H9 (cell line): ENCODE data around the gene DENND1A. TPM values are rescaled to one million over a fixed set of nuclear protein-coding genes. Genes with fewer than 3 reads are reported as not detected.

Source experiments
- DNase-seq: peaks from one replicate; pipeline ENCODE4 v3.0.0-alpha.2; 2017
- H2AFZ ChIP-seq: one replicate; pipeline ENCODE4 v1.6.1; 2013; ENCODE audit warnings: mild to moderate bottlenecking, low read length, control low read depth, moderate library complexity
- H2AK5ac ChIP-seq: 2 replicates; pipeline ENCODE4 v1.6.1; 2013; ENCODE audit warnings: low read length, control low read depth, mixed read lengths; ENCODE audit not compliant: insufficient read length
- H2BK120ac ChIP-seq: one replicate; pipeline ENCODE4 v1.6.1; 2013; ENCODE audit warnings: low read depth, mild to moderate bottlenecking, low read length, control low read depth, inconsistent platforms; ENCODE audit not compliant: poor library complexity, severe bottlenecking
- H2BK12ac ChIP-seq: 2 replicates; pipeline ENCODE4 v1.6.1; 2013; ENCODE audit warnings: low read length, control low read depth, mixed read lengths, low read depth; ENCODE audit not compliant: insufficient read length
- H2BK15ac ChIP-seq: 2 replicates; pipeline ENCODE4 v1.6.1; 2013; ENCODE audit warnings: low read depth, low read length, control low read depth
- H2BK20ac ChIP-seq: one replicate; pipeline ENCODE4 v1.6.1; 2013; ENCODE audit warnings: low read depth, mild to moderate bottlenecking, low read length, control low read depth, inconsistent platforms; ENCODE audit not compliant: poor library complexity, severe bottlenecking
- H2BK5ac ChIP-seq: 2 replicates; pipeline ENCODE4 v1.6.1; 2013; ENCODE audit warnings: low read length, control low read depth, mixed read lengths; ENCODE audit not compliant: insufficient read length
- H3K14ac ChIP-seq: 2 replicates; pipeline ENCODE4 v1.6.1; 2013; ENCODE audit warnings: low read length, control low read depth; ENCODE audit not compliant: insufficient read depth
- H3K18ac ChIP-seq: 2 replicates; pipeline ENCODE4 v1.6.1; 2013; ENCODE audit warnings: low read depth, mild to moderate bottlenecking, mixed read lengths, low read length, control low read depth; ENCODE audit not compliant: insufficient read length
- H3K23ac ChIP-seq: 2 replicates; pipeline ENCODE4 v1.6.1; 2013; ENCODE audit warnings: low read length, control low read depth, mixed read lengths, low read depth; ENCODE audit not compliant: insufficient read length
- H3K23me2 ChIP-seq: 2 replicates; pipeline ENCODE4 v1.6.1; 2013; ENCODE audit warnings: low read depth, mild to moderate bottlenecking, mixed read lengths, low read length, control low read depth; ENCODE audit not compliant: insufficient read length, poor library complexity, severe bottlenecking
- H3K27ac ChIP-seq: 2 replicates; pipeline ENCODE4 v1.5.1; 2013; ENCODE audit warnings: low read length, control low read depth, mixed read lengths, low read depth; ENCODE audit not compliant: insufficient read length
- H3K27me3 ChIP-seq: 2 replicates; pipeline ENCODE4 v1.6.1; 2013; ENCODE audit warnings: low read length, control low read depth, inconsistent platforms; ENCODE audit not compliant: insufficient read depth
- H3K4ac ChIP-seq: 2 replicates; pipeline ENCODE4 v1.6.1; 2013; ENCODE audit warnings: low read depth, mild to moderate bottlenecking, control low read depth, inconsistent platforms, low read length, moderate library complexity
- H3K4me1 ChIP-seq: 2 replicates; pipeline ENCODE4 v1.6.1; 2013; ENCODE audit warnings: low read length, control low read depth, inconsistent platforms; ENCODE audit not compliant: insufficient read depth
- H3K4me2 ChIP-seq: 2 replicates; pipeline ENCODE4 v1.6.1; 2013; ENCODE audit warnings: low read length, control low read depth, mixed read lengths; ENCODE audit not compliant: insufficient read length, insufficient read depth
- H3K56ac ChIP-seq: 2 replicates; pipeline ENCODE4 v1.6.1; 2013; ENCODE audit warnings: low read depth, mild to moderate bottlenecking, mixed read lengths, low read length, control low read depth; ENCODE audit not compliant: insufficient read length
- H3K79me1 ChIP-seq: 2 replicates; pipeline ENCODE4 v1.6.1; 2013; ENCODE audit warnings: low read depth, mild to moderate bottlenecking, moderate library complexity, low read length, control low read depth, inconsistent platforms; ENCODE audit not compliant: insufficient read depth, poor library complexity, severe bottlenecking
- H3K79me2 ChIP-seq: 2 replicates; pipeline ENCODE4 v1.6.1; 2013; ENCODE audit warnings: low read length, control low read depth, inconsistent platforms; ENCODE audit not compliant: insufficient read depth
- H3K9ac ChIP-seq: 2 replicates; pipeline ENCODE4 v1.6.1; 2013; ENCODE audit warnings: low read length, control low read depth, mixed read lengths; ENCODE audit not compliant: insufficient read length; ENCODE audit errors: extremely low read depth
- H3K9me3 ChIP-seq: one replicate; pipeline ENCODE4 v1.6.1; 2013; ENCODE audit warnings: low read depth, low read length, inconsistent platforms; ENCODE audit not compliant: control insufficient read depth
- H3T11ph ChIP-seq: one replicate; pipeline ENCODE4 v1.6.1; 2013; ENCODE audit warnings: mild to moderate bottlenecking, low read length, control low read depth, inconsistent platforms
- H4K20me1 ChIP-seq: one replicate; pipeline ENCODE4 v1.6.1; 2013; ENCODE audit not compliant: control insufficient read depth, insufficient read length, insufficient read depth
- H4K5ac ChIP-seq: 2 replicates; pipeline ENCODE4 v1.6.1; 2013; ENCODE audit warnings: low read depth, mild to moderate bottlenecking, mixed read lengths, low read length, control low read depth; ENCODE audit not compliant: insufficient read length
- H4K8ac ChIP-seq: replicated peaks from 2 replicates; pipeline ENCODE4 v1.6.1; 2013; ENCODE audit warnings: low read length, control low read depth, mixed read lengths, low read depth; ENCODE audit not compliant: insufficient read length
- H4K91ac ChIP-seq: 2 replicates; pipeline ENCODE4 v1.6.1; 2013; ENCODE audit warnings: low read depth, mild to moderate bottlenecking, moderate library complexity, mixed read lengths, low read length, control low read depth; ENCODE audit not compliant: insufficient read length
- H3K27ac Mint-ChIP-seq, 3 experiments: 2 replicates in 2 of 3; 3 replicates in 1 of 3; pipeline ENCODE4 v1.8.0; 2020 to 2021; ENCODE audit warnings: mixed read lengths in 3 of 3, mild to moderate bottlenecking in 1 of 3, moderate library complexity in 1 of 3
- H3K27me3 Mint-ChIP-seq: 2 replicates; pipeline ENCODE4 v1.8.0; 2021; ENCODE audit warnings: low read depth, mild to moderate bottlenecking, moderate library complexity, mixed read lengths
- H3K36me3 Mint-ChIP-seq, 3 experiments: 2 replicates in 2 of 3; 3 replicates in 1 of 3; pipeline ENCODE4 v1.8.0; 2020 to 2021; ENCODE audit warnings: low read depth in 3 of 3, mixed read lengths in 3 of 3; ENCODE audit not compliant: insufficient read depth in 1 of 3
- H3K4me1 Mint-ChIP-seq, 2 experiments: 2 replicates each; pipeline ENCODE4 v1.8.0; 2020; ENCODE audit warnings: mixed read lengths in 2 of 2
- H3K4me3 Mint-ChIP-seq, 2 experiments: 2 replicates in 1 of 2; 3 replicates in 1 of 2; pipeline ENCODE4 v1.8.0; 2020 to 2021; ENCODE audit warnings: mild to moderate bottlenecking in 2 of 2, mixed read lengths in 2 of 2, moderate library complexity in 1 of 2
- H3K9me3 Mint-ChIP-seq, 2 experiments: 2 replicates in 1 of 2; 3 replicates in 1 of 2; pipeline ENCODE4 v1.8.0; 2020; ENCODE audit warnings: mild to moderate bottlenecking in 2 of 2, mixed read lengths in 2 of 2, moderate library complexity in 1 of 2
- WGBS: extraction: QIAGEN DNeasy Blood & Tissue Kit; methylation state at CpG from one replicate; pipeline ENCODE4 v1.1.7; 2013; ENCODE audit warnings: missing lambda C conversion rate, low lambda C conversion rate, mixed read lengths; ENCODE audit not compliant: insufficient read length; ENCODE audit errors: extremely low coverage; 5-methylcytosine and 5-hydroxymethylcytosine counted together
- total RNA-seq: library from RNA; stranded (reverse); gene quantifications from 2 replicates; pipeline ENCODE4 v1.2.1, GENCODE V29; 2021
- TF ChIP-seq, protein P1 (sequence below): fragments of 200-600 bp; sonication (generic); conservative IDR thresholded peaks from 3 replicates; pipeline ENCODE4 v1.8.0; 2021; ENCODE audit warnings: antibody characterized with exemption, mild to moderate bottlenecking

Gene DENND1A
- total RNA-seq, 1 experiment from 2014 or later = 20.4 TPM

DNA sequence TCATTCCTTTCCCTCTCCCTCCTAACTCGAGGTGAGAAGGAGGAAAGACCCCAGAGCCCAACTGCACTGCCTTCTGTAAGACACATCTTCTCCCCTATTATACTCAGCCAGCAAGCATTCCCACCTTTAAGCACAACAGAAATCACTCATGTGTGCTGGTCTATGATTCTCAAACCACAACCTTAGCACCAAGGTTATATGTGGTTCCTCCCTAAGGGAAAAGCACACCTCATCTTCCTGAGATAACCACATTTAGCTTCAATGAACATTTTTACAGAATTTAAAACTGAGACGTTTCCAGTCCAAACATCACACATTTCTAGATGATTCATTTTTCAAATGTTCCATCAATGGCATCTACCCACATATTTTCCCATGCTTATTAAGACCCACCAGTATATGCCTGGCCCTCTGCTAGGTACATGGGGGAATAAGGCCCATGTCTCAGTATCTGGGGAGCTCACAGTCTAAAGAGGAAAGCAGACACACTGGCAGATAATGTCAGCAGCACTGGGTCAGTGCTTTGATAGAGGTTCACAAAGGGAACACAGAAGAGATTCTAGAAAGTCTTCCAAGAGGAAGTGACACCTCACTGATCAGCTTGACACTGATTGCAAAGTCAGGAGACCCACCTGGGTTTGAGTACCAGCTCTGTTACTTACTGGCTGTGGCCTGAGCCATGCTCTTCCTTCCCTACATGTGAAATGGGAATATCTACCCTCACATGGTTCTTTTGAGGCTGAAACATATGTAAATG is 245.4 kb downstream of the DENND1A start:
- H2BK20ac ChIP-seq = no peak overlapping the region
- no peaks in the 10 kb centered on the region for H3K9me3 ChIP-seq
- no peak overlapping the region for H3K9ac ChIP-seq
- H3K27ac ChIP-seq = no peak overlapping the region
- H4K8ac ChIP-seq = no peak overlapping the region
- DNase-seq = no peak
- H4K5ac ChIP-seq = no peak overlapping the region
- no peaks in the 10 kb centered on the region for H3K23me2 ChIP-seq
- no peak overlapping the region; a peak in 1 of 7 replicates for H3K27ac Mint-ChIP-seq
- no peak overlapping the region for H2AFZ ChIP-seq
- peaks cover 3% of the 10 kb centered on the region in 2 experiments; a peak in 3 of 5 replicates for H3K9me3 Mint-ChIP-seq
- WGBS = no CpG with 5 or more reads among the region's 2 CpGs
- no peak overlapping the region for H2BK5ac ChIP-seq
- no peak overlapping the region for H4K91ac ChIP-seq
- H4K20me1 ChIP-seq = no peaks in the 10 kb centered on the region
- H3K79me1 ChIP-seq = no peaks in the 10 kb centered on the region
- no peak overlapping the region for H2BK120ac ChIP-seq
- no peak overlapping the region for H3K4ac ChIP-seq
- peaks cover 1% of the 10 kb centered on the region; the same call in 1 of the 2 replicates for H3K27me3 Mint-ChIP-seq
- H2BK12ac ChIP-seq = no peak overlapping the region
- H3K79me2 ChIP-seq = no peaks in the 10 kb centered on the region
- H3K4me3 Mint-ChIP-seq = no peak overlapping the region
- H2BK15ac ChIP-seq = no peak overlapping the region
- peaks cover 4 to 20% (median 19%) of the 10 kb centered on the region in 3 experiments for H3K36me3 Mint-ChIP-seq
- H3K14ac ChIP-seq = no peak overlapping the region
- no peak overlapping the region for H3K18ac ChIP-seq
- H3K27me3 ChIP-seq = no peaks in the 10 kb centered on the region
- no peak overlapping the region for H3K4me2 ChIP-seq
- H3T11ph ChIP-seq = no peak overlapping the region
- peaks cover 0 to 4% of the 10 kb centered on the region in 2 experiments; a peak in 3 of 4 replicates for H3K4me1 Mint-ChIP-seq
- no peaks in the 10 kb centered on the region for H3K4me1 ChIP-seq
- H3K56ac ChIP-seq = no peak overlapping the region
- H2AK5ac ChIP-seq = no peak overlapping the region
- TF ChIP-seq, protein P1, sequence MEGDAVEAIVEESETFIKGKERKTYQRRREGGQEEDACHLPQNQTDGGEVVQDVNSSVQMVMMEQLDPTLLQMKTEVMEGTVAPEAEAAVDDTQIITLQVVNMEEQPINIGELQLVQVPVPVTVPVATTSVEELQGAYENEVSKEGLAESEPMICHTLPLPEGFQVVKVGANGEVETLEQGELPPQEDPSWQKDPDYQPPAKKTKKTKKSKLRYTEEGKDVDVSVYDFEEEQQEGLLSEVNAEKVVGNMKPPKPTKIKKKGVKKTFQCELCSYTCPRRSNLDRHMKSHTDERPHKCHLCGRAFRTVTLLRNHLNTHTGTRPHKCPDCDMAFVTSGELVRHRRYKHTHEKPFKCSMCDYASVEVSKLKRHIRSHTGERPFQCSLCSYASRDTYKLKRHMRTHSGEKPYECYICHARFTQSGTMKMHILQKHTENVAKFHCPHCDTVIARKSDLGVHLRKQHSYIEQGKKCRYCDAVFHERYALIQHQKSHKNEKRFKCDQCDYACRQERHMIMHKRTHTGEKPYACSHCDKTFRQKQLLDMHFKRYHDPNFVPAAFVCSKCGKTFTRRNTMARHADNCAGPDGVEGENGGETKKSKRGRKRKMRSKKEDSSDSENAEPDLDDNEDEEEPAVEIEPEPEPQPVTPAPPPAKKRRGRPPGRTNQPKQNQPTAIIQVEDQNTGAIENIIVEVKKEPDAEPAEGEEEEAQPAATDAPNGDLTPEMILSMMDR = no peak
- no peak overlapping the region for H3K23ac ChIP-seq
